Measurements from ENCODE around the gene TBC1D22A.

The TBC1D22A gene

DNA sequence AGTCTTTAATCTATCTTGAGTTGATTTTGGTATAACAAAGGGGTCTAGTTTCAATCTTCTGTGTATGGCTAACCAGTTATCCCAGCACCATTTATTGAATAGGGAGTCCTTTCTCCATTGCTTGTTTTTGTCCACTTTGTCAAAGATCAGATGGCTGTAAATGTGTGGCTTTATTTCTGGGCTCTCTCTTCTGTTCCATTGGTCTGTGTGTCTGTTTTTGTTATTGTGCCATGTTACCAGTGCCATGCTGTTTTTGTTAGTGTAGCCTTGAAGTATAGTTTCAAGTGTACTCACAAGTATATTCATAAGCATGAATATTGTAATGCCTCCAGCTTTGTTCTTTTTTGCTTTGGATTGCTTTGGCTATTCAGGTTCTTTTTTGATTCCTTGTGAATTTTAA is 159.6 kb downstream of the TBC1D22A start:
- no peak for DNase-seq (ENCODE audit: extremely low read depth in 1 of 2, low read depth in 1 of 2)

DNA sequence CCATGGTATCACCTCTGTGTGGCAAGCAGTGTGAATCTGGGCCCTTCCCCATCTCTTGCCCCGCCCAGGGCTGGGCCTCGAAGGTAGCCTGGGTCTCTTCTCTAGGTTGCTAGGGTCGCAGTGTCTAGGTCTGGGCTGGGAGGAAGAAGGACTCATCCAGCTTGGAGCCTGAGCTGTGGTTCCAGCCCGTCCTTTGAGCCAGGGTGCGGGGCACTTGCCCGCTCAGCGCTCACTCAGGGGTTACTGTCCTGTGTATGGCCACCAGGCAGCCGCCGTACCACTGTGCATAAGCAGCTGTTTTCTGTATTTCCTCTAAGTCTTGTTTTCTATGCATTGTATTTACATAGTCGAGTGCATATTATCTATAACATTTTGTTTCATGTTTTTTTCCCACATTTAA is 160.9 kb downstream of the TBC1D22A start:
- DNase-seq (ENCODE audit: extremely low read depth in 1 of 2, low read depth in 1 of 2), result no peak

DNA sequence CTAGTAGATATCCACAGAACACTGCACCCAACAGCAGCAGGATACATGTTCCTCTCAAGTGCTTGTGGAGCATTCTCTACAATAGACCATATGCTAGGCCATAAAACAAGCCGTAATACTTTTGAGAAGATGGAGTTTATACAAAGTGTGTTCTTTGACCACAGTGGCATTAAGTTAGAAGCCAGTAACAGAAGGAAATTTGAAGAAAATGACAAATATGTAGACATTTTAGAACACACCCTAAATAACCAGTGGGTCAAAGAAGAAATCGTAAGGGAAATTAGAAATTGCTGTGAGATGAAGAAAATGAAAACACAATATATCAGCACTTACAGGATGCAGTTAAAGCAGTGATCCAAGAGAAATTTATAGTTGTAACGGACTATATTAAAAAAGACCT is 163.4 kb downstream of the TBC1D22A start:
- no peak for DNase-seq (ENCODE audit: extremely low read depth in 1 of 2, low read depth in 1 of 2)

DNA sequence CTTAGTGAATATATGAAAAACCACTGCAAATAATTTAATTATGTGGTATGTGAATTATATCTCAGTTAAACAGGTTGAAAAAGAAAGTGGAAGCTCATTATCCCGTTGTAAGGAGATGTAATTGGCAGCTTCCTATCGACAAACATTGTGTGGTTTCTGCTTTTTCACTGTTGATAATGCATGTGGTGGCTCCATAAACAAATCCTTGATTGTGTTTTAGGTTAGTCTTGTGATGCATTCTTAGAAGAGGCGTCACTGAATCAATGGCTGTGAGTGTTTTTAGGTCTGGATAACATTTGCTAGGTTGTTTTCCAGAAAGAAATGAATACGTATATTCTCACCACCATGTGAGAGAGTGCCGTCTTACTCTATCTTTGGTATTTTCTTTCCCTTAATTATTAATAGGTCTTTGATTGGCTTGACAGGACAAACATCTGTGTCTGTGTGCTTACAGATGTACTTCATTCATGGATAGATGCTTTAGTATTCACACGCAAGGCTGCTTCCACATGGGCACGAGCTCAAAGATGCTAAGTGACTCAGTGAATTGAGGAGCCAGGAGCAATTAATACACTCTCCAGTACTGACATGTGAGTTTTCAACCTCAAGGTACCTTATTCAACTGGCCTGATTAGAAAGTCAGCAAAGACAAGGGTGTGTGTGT is 166.7 kb downstream of the TBC1D22A start:
- DNase-seq (ENCODE audit: extremely low read depth in 1 of 2, low read depth in 1 of 2), result no peak

DNA sequence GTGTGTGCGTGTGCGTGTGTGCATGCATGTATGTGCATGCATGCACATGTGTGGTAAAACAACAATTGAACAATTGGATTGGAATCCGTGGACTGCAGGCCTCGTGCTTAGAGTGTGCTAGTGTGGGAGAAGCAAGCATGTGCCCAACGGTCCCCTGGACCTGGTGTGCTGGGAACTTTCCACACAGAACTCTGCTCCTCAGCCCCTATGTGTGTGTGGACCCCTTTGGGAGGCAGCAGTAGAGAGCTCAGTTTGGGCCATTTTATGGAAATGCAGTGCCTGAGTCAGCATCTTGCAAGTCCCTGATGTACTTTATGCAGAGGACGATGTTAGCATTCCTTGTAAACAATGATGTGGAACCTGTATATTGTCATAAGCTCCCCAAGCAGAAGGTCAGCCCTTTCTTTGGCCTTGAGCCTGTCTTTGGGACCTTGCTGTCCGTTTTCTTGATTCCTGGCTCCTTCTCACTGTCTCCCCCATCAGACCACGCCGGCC is 167.3 kb downstream of the TBC1D22A start:
- no peak for DNase-seq (ENCODE audit: extremely low read depth in 1 of 2, low read depth in 1 of 2)

DNA sequence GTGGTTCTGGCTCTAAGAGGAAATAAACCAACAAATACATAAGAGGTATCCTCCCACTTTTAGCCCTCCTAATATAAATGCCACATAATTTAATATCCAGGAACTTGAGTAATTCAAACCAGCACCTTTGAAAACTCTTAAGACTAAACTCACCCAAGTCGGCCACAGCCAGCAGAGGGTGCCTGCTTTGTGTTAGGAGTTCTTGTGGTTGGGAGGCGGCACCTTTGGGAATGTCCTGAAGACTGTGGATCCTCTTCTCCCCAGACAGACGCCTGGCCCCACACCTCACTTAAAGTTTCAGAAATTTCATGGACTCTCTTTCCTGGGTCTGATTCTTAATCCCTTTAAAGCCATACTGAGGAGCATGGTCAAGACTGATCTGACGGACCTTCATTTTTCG is 169.0 kb downstream of the TBC1D22A start:
- DNase-seq (ENCODE audit: extremely low read depth in 1 of 2, low read depth in 1 of 2), result no peak

DNA sequence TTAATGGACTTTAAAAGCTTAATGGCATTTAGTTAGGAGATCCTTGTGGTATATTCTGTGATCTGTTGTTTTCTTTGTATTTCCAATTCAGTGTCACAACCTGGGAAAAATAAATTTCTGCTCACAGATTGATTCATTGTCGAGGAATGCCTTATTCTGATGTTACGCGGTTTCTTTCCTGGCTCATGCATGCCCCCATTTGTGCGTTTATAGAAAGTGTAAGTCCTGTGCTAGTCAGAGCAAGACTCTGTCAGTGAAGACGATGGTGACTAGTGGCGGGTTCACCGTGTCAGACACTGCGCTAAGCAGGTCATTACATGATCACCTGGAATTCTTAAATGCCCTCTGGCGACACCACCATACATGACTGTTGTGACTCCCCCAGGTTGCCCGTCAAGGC is 169.4 kb downstream of the TBC1D22A start:
- DNase-seq (ENCODE audit: extremely low read depth in 1 of 2, low read depth in 1 of 2), result no peak

DNA sequence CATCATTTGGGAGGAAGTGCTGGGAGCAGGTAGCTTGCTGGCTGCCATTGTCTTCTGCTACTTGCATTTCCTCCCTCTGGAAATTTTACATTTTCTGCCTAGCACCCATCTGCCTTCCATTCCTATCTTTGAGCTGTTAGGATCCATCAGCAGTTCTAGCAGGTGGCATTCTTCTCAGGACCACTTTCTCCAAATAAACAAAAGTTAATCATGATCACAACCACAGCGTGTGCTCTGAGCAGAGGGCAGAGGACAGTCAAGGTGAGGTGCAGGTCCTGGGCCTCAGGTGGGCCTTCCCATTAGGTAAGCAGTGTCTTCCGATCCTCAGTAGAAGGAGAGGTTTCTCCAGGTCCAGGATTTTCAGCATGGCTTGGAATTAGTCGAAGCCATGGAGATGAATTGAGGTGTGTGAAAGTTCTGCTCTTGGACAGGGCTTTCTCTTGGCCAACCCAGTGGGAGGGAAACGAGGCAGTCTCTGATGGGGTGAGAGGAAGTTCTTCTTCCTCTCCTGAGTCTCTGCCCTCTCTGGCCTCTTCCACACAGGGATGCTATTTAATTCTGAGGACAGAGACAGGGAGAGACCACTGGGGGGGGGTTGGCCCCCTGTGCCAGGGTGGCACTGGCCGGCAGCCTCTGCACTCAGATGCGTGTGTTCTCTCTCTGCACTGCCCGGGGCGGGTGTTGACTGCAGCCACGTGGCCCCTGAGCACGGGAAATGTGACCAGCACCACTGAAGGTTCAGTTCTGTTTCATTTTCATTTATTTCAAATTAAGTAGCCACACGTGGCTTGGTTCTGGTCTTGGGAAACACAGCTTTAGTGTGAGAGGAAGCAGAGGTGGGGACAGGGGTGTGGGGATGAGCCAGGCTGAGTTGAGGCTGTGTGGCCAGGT is 170.8 kb downstream of the TBC1D22A start:
- no peak for DNase-seq (ENCODE audit: extremely low read depth in 1 of 2, low read depth in 1 of 2)

DNA sequence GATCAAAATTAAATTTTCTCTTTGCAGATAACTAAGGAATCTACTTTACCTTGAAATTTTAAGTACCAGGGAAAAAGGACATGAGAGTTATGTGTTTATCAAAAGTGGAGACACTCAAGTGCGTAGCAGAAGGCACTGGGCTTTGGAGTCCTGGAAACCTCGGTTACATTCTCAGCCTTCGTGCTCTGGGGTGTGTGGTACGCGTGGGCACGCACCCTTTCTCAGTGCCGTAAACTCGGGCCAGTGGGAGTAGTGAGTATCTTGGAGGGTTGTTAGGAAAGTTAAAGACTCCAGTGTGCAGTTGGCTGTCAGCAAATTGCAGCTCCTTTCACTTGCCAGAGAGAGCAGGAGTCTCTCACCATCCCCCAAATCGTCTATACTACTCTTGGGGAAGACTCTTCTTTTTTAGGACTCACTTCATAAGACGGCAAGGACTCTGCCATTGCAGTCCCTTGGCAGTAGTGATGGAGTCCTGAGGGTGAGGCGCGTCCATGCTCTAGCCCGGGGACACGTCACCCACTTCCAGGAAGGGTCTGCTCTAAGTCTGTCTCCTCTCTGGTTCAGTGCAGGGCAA is 171.8 kb downstream of the TBC1D22A start:
- DNase-seq (ENCODE audit: extremely low read depth in 1 of 2, low read depth in 1 of 2), result no peak

DNA sequence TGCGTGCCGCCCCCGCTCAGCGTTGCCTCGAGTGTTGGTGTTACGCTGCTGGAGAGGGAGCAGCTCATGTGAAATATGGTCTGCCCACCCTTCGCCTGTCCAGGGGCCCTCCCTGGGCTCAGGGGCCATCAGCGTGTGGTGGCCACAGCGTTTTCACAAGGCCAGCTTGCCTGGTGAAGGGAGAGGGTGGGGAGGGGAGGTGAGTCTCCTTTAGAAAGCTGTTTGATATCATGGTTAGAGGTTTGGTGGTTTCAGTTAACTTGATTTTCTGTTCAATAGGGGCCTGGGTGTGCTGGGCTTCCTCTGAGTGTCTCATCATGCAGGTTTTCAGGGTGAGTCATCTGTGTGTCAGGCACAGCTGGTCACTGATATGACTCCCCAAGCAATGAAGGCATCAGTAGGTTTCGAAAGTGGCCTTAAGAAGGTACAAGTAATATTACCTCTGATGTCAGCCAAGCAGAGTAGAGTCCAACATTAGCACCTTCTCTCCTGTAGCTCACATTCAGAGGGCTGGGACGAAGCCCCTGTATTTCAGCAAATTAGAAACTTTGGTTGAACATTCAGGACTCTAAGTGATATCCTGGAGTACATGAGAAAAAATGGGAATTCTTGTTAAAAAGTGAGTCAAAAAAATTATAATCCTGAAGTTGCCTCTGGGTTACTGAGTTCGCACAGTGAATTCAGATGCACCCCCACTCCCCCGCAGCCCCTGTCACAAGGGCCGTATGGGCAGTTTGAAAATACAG is 172.5 kb downstream of the TBC1D22A start:
- DNase-seq (ENCODE audit: extremely low read depth in 1 of 2, low read depth in 1 of 2), result no peak

DNA sequence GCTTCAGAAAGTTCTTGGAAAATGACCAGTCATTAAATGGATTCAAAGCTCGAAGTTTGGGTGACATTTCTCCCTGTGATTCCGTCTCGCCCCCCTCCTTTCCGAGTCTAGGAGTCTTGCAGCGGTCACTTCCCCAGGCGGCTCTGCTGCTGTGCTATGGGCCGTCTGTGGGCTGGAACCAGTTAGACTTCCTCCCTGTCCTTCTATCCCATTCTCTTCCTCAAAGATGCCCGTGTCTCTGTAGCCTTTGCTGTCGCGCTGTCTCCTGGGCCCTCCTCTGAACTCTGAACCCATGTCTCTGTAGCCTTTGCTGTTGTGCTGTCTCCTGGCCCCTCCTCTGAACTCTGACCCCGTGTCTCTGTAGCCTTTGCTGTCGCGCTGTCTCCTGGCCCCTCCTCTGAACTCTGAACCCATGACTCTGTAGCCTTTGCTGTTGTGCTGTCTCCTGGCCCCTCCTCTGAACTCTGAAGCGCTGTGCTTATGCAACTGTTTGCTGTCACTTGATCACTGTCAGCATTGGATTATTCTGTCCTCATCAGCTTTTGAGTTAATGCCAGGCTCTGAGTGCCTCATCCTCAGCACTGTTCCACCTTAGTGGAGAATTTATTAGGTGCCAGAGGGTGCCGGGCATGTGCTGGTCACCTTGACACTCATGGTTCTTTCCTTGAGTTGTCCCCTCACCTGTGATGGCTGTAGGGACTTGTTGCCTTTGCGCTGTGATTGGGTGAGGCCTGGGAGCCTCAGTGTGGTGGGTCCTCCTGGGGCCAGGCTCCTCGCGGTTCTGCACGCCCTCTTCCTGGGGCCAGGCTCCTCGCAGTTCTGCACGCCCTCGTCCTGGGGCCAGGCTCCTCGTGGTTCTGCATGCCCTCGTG is 173.3 kb downstream of the TBC1D22A start:
- DNase-seq (ENCODE audit: extremely low read depth in 1 of 2, low read depth in 1 of 2), result no peak

DNA sequence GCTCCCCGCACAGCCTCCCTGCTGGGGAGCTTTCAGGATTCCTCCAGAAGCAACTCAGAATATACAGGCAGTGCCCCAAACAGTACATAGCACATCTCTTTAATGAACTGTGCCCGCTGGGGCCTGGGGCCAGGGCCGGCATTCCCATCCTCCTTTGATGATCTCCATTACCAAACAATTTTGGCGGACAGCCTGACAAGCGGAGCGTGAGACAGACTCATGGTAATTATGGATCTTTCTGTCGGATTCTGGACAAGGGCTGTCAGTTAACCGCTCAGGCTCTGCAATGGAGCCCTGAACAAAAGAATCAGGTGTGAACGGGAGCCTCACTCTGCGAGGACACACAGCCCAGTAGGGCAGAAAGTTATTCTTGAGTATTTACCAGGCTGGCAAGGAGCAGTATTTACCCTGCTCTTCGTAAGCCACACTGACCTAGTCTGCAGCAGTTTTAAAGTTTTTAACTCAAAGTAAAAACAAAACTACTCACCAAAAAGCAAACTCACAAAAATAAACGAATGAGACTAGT is 174.0 kb downstream of the TBC1D22A start:
- DNase-seq (ENCODE audit: extremely low read depth in 1 of 2, low read depth in 1 of 2), result no peak

DNA sequence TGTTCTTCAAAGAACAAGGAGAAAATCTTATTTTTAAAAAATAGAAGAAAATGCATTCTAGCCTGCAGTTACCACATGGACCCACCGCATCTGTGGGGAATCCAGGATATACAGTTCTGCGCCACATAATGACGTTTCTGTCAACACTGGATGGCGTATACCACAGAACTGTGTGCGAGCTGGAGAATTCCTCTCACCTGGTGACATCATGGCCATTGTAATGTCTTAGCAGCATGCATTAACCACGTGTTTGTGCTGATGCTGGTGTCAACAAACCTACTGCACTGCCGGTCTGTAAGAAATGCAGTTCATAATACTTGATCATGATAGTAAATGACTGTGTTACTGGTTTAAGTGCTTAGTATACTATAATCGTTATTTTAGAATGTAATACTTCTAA is 174.7 kb downstream of the TBC1D22A start:
- no peak for DNase-seq (ENCODE audit: extremely low read depth in 1 of 2, low read depth in 1 of 2)

DNA sequence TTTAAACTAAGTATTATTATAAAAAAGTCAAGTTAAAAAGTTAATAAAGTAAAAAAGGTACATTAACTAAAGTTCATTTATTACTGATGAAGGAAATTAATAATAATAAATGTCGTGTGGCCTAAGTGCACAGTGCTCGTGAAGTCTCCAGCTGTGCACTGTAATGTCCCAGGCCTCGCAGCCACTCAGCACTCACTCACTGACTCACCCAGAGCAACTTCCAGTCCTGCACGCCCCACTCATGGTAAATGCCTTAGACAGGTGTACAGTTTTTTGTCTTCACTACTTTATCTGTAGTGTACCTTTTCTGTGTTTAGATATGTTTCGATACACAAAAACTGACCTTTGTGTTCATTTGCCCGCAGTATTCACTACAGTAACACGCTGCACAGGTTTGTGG is 175.5 kb downstream of the TBC1D22A start:
- DNase-seq (ENCODE audit: extremely low read depth in 1 of 2, low read depth in 1 of 2), result no peak

DNA sequence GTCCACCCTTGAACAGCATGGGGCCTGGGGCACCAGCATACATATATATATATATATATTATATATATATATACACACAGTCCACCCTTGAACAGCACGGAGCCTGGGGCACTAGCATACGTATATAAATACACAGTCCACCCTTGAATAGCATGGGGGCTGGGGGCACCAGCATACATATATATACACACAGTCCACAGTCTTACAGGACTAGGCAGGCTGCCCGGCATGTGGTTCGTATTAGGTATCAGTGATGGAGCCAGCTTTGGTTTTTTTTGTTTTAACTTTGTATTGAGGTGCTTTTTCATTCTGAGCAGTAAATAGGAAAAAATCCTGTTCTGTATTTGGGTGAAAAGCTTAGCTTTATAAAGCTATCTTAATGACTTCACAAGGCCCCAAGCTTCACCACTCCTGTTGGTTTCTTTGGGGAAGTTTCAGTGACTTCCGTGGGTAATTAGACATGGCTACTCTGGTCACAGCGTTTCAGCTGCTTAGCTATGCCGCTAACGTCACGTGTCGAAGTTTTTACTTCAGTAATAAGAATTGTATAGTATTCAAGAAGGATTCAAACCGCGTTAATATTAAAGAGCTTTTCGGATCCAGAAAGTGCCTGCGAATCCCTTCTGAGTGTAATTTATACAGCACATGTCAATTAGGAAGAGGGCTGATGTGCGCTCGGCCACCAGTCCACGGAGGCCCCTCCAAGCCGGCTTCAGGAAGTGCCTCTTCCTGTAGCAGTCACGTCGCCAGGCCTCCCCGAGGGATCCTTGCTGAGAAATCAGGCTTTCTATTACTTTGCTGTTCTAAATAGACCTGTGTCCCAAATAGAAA is 179.7 kb downstream of the TBC1D22A start:
- no peak for DNase-seq (ENCODE audit: extremely low read depth in 1 of 2, low read depth in 1 of 2)

DNA sequence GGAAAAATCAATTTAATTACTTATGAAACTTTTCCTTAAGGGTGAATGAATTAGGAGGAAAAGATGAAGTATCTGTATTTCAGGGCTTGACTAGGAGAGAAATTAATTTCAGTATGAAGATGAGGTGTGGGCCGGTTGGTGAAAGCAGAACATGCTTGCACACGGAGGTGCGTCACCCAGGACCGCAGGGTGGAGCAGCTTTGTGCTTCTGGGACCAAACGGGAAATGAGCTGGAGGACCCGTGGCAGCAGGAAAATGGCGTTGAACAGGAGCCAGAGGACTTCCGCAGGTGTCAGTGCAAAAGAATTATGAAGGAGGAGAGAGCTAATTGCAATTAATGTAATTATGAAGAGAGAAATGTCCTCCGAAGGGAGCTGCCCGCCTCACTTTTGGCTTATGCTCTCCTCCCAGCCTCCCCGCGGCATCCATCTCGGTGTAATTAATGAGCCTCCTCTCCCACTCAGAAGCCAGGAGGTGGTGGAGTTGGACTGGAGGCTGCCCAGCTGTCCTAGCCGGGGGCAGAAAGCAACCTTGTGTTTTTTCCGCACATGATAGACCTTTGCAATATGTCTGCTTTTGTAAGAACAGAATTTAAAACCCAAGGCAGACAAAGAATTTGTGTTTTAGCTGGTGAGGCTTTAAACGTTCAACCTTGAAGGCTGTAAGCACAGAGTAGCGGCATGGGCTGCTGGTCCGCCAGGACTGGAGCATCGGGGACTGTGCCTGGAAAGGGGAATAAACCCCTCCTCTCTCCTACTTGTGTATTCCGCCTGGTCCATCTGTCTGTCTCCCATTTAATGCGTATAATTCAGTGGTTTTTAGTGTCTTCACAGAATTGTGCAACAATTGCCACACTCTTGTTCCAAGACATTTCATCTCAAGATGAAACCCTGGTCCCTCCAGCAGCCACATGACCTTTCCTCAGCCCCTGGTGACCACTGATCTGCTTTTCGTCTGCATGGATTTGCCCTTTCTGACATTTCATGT is 180.6 kb downstream of the TBC1D22A start:
- no peak for DNase-seq (ENCODE audit: extremely low read depth in 1 of 2, low read depth in 1 of 2)

DNA sequence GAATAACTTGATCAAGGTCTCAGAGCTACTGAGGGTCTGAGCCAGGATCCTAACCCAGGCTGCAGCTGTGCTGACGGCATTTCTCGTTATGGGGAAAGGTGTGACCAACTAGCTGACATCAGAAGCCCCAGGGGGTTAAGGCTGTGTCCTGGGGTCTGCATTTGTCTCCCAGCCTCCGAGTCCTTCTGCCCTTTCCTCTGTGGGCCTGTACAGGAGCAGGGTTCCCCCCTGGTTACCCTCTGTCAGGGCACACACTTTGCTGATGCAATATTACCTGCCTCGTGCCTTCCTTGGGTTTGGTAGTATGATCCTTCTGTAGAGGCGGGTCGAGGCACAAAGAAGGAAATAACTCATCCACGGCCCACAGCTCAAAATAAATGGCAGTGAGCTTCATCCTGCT is 183.0 kb downstream of the TBC1D22A start:
- DNase-seq (ENCODE audit: extremely low read depth in 1 of 2, low read depth in 1 of 2), result no peak

DNA sequence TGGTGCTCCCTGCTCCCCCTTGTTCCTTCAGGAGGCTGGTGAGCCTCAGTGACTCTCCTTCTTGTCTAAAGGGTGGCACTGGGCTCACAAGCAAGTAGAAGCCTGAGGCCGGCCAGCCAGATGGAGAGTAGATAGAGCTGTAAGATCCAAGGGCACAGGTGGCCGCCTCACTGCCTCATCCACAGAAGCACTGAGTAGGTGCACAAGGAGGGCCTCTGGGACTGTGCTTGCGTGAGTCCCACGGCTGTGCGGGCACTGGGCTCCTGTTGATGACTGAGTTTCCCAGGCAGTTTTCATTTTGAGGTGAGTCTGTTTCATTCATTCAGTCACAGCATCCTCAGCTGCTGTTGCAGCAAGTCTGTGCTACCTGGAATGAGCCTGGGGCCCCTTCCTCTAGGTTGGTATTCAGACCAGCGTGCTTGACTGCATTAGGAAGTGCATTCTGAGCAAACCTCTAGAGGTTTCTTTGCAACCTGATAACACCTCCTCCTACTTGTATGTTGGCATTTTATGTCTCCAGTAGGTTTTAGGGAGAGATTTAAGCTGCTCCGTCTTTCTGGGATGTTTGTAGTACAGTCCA is 184.0 kb downstream of the TBC1D22A start:
- no peak for DNase-seq (ENCODE audit: extremely low read depth in 1 of 2, low read depth in 1 of 2)
